ENCODE measurements around the gene UBE2E1. TPM values are rescaled to one million over a fixed set of nuclear protein-coding genes. Genes with fewer than 3 reads are reported as not detected.
A peak's percentile ranks its signal among the peaks of the same experiment; 100 is the strongest.

Gene UBE2E1
- polyA plus RNA-seq, 6 donors from 2014 or later, result 8.7 to 33.7 (median 18.1) TPM

DNA sequence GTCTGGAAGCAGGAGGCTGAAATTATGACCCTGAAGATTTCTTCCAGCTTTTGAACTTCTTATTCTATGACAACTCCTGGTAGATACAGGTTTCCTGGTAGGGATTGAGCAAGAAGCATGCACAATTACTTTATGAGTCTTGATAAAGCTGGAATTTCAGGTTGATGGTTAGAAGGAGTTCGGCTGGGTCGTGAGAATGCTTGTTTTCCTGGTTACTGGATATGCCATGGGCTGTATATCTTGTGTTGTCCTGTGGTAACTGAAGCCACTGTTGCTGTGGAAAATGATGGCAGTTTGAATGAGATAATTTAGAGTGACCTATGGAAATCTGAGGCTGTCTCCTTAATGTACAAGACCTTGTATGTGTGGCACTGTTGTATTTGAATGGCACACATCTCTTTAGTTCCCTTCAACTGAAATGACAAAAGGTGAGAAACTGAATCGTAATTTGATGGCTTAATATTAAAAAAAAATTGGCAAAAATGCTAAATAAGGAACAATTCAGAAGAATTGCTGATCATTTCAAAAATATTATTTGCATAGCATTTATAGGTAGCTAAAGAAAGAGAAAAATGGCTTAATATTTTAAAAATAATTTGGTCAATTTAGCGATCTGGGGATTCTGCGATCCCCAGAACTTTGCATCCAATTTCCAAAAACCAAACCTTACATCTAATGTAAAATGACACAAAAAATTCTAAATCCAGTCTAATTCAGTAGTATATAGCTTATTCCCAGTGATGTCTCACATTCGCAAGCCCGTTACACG lies 1.1 kb upstream of the UBE2E1 start:
- H3K27me3 Mint-ChIP-seq, result no peaks in the 10 kb centered on the region
- ATAC-seq (ENCODE audit: low read depth in 2 of 2) (no peak), DNase-seq (no peak)
- no peaks in the 10 kb centered on the region for H3K36me3 Mint-ChIP-seq
- H3K27ac Mint-ChIP-seq, result peak overlapping the region in 3 of 6 donors; percentile 1 to 99 (median 50)
- H3K4me3 Mint-ChIP-seq, result peak overlapping the region in 7 of 8 donors; percentile 22 to 96 (median 92)
- H3K4me1 Mint-ChIP-seq, result peaks cover 32 to 38% (median 37%) of the 10 kb centered on the region in 3 donors
- H3K9me3 Mint-ChIP-seq, result no peaks in the 10 kb centered on the region

DNA sequence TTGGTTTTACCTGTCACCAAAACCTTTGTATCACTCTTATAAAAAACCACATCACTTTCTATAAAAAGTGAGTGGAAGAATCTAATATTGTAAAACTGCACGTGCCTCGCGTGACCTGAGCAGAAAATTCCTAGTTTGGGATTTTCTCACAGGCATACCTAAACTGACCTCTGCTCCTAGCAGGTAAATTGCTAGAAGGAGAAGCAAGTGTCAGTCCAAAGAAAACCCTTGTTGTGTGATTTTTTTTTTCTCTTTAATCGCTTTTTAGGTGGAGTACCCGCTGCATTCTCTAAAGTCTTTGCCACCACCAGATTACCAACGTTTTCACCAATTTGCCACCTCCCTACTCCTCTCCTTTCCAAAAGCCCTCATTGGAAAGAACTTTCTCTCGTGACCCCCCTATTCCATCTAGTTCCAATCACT lies 534 bp upstream of the UBE2E1 start:
- no peak for DNase-seq
- peaks cover 38 to 44% (median 43%) of the 10 kb centered on the region in 3 donors for H3K4me1 Mint-ChIP-seq
- H3K27ac Mint-ChIP-seq, result peak overlapping the region; percentile 80 to 99 (median 96)
- H3K27me3 Mint-ChIP-seq, result no peaks in the 10 kb centered on the region
- H3K36me3 Mint-ChIP-seq, result peaks cover 0 to 4% of the 10 kb centered on the region in 2 donors
- H3K4me3 Mint-ChIP-seq, result peak overlapping the region; percentile 92 to 99 (median 96)
- no peak for ATAC-seq (ENCODE audit: low read depth in 2 of 2)
- H3K9me3 Mint-ChIP-seq, result no peaks in the 10 kb centered on the region

DNA sequence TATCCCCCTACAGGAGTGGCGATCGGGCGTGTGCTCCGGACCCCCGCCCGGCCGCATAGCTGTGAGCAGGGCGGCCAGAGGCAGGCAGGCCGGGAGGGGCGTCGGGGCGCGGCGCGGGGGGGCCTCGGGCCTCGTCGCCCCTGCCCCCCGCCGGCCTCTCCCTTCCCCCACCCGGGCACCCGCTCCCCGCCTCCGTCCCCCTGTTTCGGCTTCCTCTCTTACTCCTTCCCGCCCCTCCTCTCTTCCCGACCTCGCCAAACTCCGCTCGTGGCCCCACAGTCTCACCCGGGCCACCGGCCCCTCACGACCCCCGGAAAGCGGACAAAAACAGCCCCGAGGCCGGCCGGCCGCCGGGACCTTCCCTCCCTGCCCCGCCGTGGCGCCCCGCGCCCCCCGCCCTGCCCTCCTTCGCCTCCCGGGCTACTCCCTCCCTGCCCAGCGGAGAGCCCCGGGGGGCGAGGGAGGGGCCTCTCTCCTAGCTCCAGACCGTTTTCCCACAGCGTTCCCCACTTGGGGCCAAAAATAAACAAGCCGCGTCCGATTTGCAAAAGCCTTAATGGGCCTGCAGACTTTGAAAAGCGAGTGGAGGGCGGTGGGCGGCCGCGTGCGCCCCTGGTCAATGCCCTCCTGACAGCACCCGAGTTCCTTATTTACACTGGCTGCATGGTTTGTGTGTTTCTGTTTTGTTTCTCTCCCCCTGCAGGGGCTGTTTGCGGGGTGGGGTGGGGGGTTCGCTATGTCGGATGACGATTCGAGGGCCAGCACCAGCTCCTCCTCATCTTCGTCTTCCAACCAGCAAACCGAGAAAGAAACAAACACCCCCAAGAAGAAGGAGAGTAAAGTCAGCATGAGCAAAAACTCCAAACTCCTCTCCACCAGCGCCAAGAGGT lies 1.0 kb downstream of the UBE2E1 start:
- no peaks in the 10 kb centered on the region for H3K27me3 Mint-ChIP-seq
- ATAC-seq (ENCODE audit: low read depth in 2 of 2) (peak; percentile 8 to 11), DNase-seq (peak; percentile 43)
- peak overlapping the region; percentile 92 to 100 (median 98) for H3K4me3 Mint-ChIP-seq
- peak overlapping the region; percentile 98 to 100 (median 98) for H3K27ac Mint-ChIP-seq
- no peaks in the 10 kb centered on the region for H3K9me3 Mint-ChIP-seq
- H3K36me3 Mint-ChIP-seq, result peaks cover under 1 to 8% of the 10 kb centered on the region in 2 donors
- peaks cover 49 to 56% (median 52%) of the 10 kb centered on the region in 3 donors for H3K4me1 Mint-ChIP-seq

DNA sequence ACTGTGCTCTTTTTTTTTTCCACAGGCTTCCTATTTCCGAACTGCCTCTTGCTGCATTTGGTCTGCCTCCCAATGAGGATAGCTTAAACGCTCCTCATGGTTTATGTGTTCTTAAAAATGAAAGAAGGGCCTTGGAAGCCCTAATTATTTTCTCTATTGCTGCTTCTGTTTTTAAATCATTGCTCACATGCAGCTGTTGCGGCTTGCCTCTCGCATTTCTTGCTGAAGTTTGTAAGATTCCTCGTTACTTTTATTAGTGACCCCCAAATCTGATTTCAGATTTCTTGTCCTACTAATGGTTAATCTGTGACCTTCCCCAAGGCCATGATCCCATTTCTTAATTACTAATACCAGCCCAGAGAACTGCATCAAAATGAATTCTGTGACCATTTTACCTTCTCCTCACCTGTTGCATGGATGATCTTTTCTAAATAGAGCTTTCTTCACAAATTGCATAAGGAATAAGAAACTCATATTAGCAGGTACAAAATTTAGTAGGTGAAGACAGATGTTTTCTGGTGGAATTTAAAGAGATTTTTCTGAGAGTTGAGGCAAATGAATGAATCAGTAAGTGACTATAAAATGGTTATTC lies 1.8 kb downstream of the UBE2E1 start:
- Mint-ChIP-seq H3K9me3 (no peaks in the 10 kb centered on the region), H3K27ac (peak overlapping the region; percentile 98 to 100 (median 98)), H3K27me3 (no peaks in the 10 kb centered on the region), H3K4me1 (peaks cover 57 to 63% (median 57%) of the 10 kb centered on the region in 3 donors), H3K4me3 (peak overlapping the region; percentile 92 to 100 (median 98)), H3K36me3 (peaks cover 5 to 12% of the 10 kb centered on the region in 2 donors)
- no peak for DNase-seq
- ATAC-seq (ENCODE audit: low read depth in 2 of 2), result no peak

DNA sequence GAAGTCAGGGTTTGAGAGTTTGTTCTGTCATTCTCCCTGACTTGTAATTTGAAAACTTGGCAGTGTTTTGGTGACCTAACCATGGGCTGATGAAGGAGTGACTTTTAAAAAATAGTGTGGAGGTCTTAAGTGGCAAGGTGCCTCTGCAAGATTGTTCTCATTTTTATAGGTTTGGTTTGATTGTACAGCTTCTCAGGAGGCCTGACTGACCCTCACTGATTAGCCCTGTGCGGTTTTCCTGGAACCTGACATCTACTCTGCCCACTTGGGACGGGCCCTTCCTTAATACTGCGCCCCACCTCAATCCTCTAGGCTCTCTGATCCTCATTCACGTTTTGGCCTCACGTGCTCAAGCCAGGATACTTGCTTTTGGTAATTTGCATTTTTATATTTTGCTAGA lies 2.8 kb downstream of the UBE2E1 start:
- H3K36me3 Mint-ChIP-seq, result peaks cover 5 to 15% of the 10 kb centered on the region in 2 donors
- no peak for ATAC-seq (ENCODE audit: low read depth in 2 of 2)
- no peaks in the 10 kb centered on the region for H3K9me3 Mint-ChIP-seq
- peak overlapping the region; percentile 18 to 99 (median 96) for H3K4me3 Mint-ChIP-seq
- H3K27ac Mint-ChIP-seq, result peak overlapping the region in 3 of 6 donors; percentile 50 to 99 (median 80)
- DNase-seq, result no peak
- no peaks in the 10 kb centered on the region for H3K27me3 Mint-ChIP-seq
- H3K4me1 Mint-ChIP-seq, result peaks cover 58 to 68% (median 62%) of the 10 kb centered on the region in 3 donors

DNA sequence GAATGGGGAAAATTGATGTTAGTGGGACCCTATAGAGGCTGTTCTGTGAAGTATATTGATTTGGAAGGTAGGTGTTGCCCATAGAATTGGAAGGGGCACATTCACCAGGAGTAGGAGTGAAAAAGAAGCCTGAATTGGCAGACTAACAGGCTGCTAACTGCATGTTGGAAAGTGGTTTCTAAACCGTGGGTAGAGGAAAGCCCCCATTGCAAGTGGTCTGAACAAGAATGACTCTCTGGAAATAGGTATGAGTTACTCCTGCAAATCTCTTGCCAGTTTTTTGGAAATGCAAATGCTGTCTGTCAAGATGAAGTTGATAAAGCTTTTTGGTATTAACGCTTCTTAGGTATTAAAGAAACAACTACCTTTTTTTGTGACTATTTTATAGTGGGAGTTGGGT lies 3.5 kb downstream of the UBE2E1 start:
- Mint-ChIP-seq H3K4me1 (peaks cover 58 to 68% (median 62%) of the 10 kb centered on the region in 3 donors), H3K4me3 (peak overlapping the region; percentile 92 to 99 (median 98)), H3K9me3 (no peaks in the 10 kb centered on the region), H3K27ac (peak overlapping the region; percentile 91 to 99 (median 98)), H3K27me3 (no peaks in the 10 kb centered on the region), H3K36me3 (peaks cover 5 to 15% of the 10 kb centered on the region in 2 donors)
- DNase-seq (no peak), ATAC-seq (ENCODE audit: low read depth in 2 of 2) (no peak)

DNA sequence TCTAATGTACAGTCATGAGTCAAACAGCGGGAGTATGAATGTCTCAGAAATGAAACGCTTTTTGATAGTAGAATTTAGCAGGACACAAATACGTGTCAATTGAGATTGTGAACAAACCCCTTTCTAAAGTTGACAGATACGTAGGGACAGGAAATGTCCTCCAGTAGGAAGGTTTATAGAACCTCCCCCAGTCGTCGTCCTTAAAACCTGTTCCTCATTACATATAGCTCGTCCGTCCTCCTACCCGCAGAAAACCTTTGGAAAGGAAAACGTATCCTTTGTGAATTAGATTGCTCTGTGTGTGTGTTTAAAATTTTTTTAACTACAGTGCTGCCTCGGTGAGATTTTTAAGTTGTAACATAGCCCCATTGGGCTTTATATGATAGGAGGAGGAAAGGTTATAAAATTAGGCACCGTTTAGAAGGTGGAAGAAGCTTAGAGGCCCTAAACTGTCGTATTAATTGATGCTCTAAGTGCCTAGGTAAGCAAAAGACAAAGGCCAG lies 4.1 kb downstream of the UBE2E1 start:
- peak overlapping the region; percentile 92 to 99 (median 98) for H3K4me3 Mint-ChIP-seq
- no peaks in the 10 kb centered on the region for H3K9me3 Mint-ChIP-seq
- peaks cover 58 to 68% (median 62%) of the 10 kb centered on the region in 3 donors for H3K4me1 Mint-ChIP-seq
- H3K27me3 Mint-ChIP-seq, result no peaks in the 10 kb centered on the region
- DNase-seq, result peak; percentile 29
- H3K36me3 Mint-ChIP-seq, result peaks cover 5 to 15% of the 10 kb centered on the region in 2 donors
- ATAC-seq (ENCODE audit: low read depth in 2 of 2), result no peak
- H3K27ac Mint-ChIP-seq, result peak overlapping the region; percentile 91 to 99 (median 98)

DNA sequence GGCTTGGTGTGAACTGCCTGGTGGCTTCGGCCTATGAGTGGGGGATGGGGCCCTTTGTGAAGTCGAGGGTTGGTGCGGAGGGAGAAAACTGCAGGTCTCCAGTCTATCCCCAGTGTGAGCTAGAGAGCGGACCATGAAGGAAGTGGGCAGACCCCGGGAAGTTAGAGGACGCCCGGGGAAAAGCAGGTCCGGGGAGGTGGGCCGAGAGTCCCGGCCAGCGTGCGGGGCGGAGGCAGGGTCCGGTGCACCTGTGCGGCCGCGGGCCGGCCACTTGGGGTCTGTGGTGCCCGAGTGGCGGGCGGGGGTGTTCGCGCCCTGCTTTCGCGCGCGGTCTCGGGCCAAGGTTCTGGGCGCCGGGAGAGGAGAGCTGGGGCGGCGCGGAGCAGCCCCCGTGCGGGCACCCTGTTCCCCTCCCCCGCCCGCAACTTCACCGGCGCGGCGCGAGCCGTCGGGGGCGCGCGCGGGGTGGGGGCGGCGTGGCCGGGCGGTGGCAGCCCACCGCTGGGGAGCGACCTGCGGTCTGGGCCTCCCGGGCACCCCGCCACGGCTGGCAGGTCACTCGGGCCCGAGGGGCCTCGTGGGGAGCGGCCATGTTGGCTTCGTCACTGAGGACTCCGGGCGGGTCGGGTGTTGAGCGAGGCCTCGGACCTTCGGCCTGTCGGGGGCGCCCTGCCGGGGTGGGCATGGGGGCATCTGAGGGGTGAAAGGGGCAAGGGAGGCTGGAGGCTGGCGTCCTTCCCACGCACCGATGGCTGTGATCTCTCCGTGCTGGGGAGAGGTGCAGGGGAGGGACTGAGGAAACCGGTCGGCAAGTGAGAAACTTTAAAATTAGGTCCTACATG lies 4.8 kb downstream of the UBE2E1 start:
- H3K4me3 Mint-ChIP-seq, result peak overlapping the region; percentile 92 to 99 (median 98)
- H3K36me3 Mint-ChIP-seq, result peaks cover 5 to 15% of the 10 kb centered on the region in 2 donors
- H3K27ac Mint-ChIP-seq, result peak overlapping the region; percentile 95 to 99 (median 98)
- ATAC-seq (ENCODE audit: low read depth in 2 of 2) (peak; percentile 16 to 18), DNase-seq (peak; percentile 53)
- no peaks in the 10 kb centered on the region for H3K27me3 Mint-ChIP-seq
- no peaks in the 10 kb centered on the region for H3K9me3 Mint-ChIP-seq
- peaks cover 54 to 65% (median 61%) of the 10 kb centered on the region in 3 donors for H3K4me1 Mint-ChIP-seq

DNA sequence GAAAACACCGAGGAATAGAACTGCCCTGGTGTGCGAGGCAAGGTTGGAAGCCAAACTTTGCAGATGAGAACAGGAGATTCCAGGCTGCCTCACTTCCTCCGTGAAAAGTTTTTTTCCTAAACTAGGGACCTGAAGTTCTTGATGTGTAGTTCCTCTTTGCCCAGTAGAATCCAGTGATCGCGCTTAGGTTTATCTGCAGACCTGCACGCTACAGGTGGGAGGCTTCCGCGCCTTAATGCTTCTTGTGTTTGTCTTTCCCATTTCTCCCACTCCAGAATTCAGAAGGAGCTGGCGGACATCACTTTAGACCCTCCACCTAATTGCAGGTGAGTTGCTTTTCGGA lies 5.4 kb downstream of the UBE2E1 start:
- DNase-seq (no peak), ATAC-seq (ENCODE audit: low read depth in 2 of 2) (peak in 1 of 2 donors; percentile 6)
- H3K4me3 Mint-ChIP-seq, result peak overlapping the region; percentile 90 to 99 (median 94)
- H3K4me1 Mint-ChIP-seq, result peaks cover 50 to 65% (median 61%) of the 10 kb centered on the region in 3 donors
- H3K27me3 Mint-ChIP-seq, result no peaks in the 10 kb centered on the region
- peaks cover 5 to 15% of the 10 kb centered on the region in 2 donors for H3K36me3 Mint-ChIP-seq
- no peaks in the 10 kb centered on the region for H3K9me3 Mint-ChIP-seq
- peak overlapping the region; percentile 91 to 99 (median 96) for H3K27ac Mint-ChIP-seq

DNA sequence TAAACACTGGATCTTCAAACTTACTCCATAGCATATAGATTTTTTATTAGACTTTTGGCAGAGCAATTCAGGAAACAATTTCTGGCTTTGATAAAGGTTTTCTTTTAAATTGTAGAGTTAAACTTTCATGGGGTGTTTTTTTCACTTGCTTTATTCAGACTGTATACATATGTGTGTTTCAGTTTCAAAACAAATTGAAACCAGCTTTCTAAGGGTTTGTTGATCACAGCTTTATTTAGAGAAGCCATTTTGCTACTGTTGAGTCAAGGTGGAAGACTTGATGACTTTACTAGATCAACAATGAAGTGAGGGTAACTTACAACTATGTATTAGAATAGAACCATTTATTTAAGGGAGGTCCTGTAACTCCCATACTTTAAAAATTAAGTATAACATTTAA lies 6.2 kb downstream of the UBE2E1 start:
- Mint-ChIP-seq H3K36me3 (peaks cover 5 to 15% of the 10 kb centered on the region in 2 donors), H3K9me3 (no peaks in the 10 kb centered on the region), H3K27me3 (no peaks in the 10 kb centered on the region), H3K4me1 (peaks cover 48 to 66% (median 64%) of the 10 kb centered on the region in 3 donors), H3K4me3 (peak overlapping the region; percentile 30 to 99 (median 92)), H3K27ac (peak overlapping the region in 4 of 6 donors; percentile 20 to 99 (median 64))
- ATAC-seq (ENCODE audit: low read depth in 2 of 2) (peak; percentile 17), DNase-seq (no peak)

DNA sequence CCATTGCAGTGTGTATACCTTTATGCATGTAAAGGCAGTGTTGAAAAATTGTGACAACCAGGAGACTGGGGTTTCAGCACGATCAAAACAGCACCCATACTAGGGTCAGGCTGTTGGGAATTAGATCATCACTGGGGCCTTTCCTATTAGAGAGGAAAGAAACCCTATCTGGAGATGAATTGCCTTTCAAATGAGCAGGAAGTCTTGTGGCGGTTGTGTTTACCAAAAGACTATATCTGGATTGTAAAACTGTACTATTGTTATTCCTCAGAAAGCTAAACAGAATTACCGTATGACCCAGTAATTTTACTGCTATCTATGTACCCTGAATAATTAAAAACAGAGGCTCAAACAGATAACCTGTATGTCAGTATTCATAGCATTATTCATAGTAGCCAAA lies 10.1 kb downstream of the UBE2E1 start:
- Mint-ChIP-seq H3K4me3 (no peak overlapping the region), H3K9me3 (no peaks in the 10 kb centered on the region), H3K27me3 (no peaks in the 10 kb centered on the region), H3K4me1 (peaks cover 29 to 59% (median 45%) of the 10 kb centered on the region in 3 donors), H3K36me3 (peaks cover 5 to 15% of the 10 kb centered on the region in 2 donors), H3K27ac (peak overlapping the region in 1 of 6 donors; percentile 12)
- ATAC-seq (ENCODE audit: low read depth in 2 of 2) (no peak), DNase-seq (no peak)

DNA sequence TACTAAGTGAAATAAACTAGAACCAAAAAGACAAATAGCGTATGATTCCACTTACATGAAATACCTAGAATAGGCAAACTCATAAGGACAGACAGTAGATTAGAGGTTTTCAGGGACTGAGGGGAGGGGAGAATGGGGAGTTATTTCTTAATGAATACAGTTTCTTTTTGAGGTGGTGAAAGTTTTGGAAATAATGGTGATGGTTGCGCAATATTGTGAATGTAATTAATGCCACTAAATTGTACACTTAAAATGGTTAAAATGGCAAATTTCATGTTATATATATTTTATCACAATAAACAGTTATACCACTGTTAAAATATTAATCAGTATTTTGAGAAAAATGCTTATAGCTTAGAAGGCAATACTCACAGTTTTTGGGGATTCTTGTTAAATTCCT lies 11.0 kb downstream of the UBE2E1 start:
- Mint-ChIP-seq H3K36me3 (peaks cover 6 to 15% of the 10 kb centered on the region in 2 donors), H3K27ac (no peak overlapping the region), H3K9me3 (no peaks in the 10 kb centered on the region), H3K4me3 (peak overlapping the region in 1 of 8 donors; percentile 11), H3K4me1 (peaks cover 32 to 59% (median 45%) of the 10 kb centered on the region in 3 donors), H3K27me3 (no peaks in the 10 kb centered on the region)
- no peak for DNase-seq
- ATAC-seq (ENCODE audit: low read depth in 2 of 2), result no peak

Measured in naive B cell (primary cell).